Thyroid gland (tissue), 4 donors: Measurements from ENCODE around the gene SMARCD2.

Experiments
- CTCF ChIP-seq, 6 experiments: fragments of 200-600 bp in 3 of 6; fragments of 450-650 bp in 3 of 6; sonication (generic) in 3 of 6; IDR thresholded peaks; one replicate each; pipeline ENCODE4 v1.5.1; 2016 to 2019; ENCODE audit warnings: antibody characterized with exemption in 6 of 6, mild to moderate bottlenecking in 2 of 6, inconsistent platforms in 1 of 6, moderate library complexity in 1 of 6
- POLR2A ChIP-seq, 2 donors: fragments of 450-650 bp; IDR thresholded peaks; one replicate each; pipeline ENCODE4 v1.6.1; 2017; ENCODE audit warnings: antibody characterized with exemption in 2 of 2, mild to moderate bottlenecking in 2 of 2, moderate library complexity in 1 of 2

DNA sequence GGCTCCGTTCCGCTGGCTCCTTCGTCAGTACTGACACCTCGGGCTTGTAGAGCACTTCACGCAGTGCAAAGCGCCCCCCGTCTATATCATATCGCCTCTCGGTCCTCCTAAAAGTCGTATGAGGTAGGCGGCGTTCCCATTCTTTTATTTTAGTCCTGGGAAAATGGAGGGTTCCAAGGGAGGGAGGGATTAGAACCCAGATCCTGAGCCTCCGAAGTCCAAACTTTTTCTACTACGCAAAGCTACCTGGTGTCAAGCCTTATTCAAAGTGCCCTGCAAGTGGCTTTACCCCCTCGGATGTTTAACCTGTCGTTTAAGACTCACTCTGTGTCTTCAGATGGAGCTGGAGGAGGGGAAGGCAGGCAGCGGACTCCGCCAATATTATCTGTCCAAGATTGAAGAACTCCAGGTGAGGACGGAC, 14.7 kb downstream of the SMARCD2 start:
- TF ChIP-seq CTCF (IDR thresholded peaks at IDR 0.05) (no peak), POLR2A (IDR thresholded peaks at IDR 0.05) (no peak)
